H1 (cell line): ENCODE results near the gene FBXO17. TPM values are rescaled to one million over a fixed set of nuclear protein-coding genes. Genes with fewer than 3 reads are reported as not detected.
A peak's percentile ranks its signal among the peaks of the same experiment; 100 is the strongest.

Experiments used
- CTCF ChIA-PET: fragments of 300-600 bp; sonication (Branson Sonifier 250); formaldehyde crosslinking; loops from one replicate; lab custom pipeline; 2021; ENCODE audit not compliant: partially characterized antibody; lab: Charles Lee
- POLR2A ChIA-PET: fragments of 300-600 bp; sonication (Branson Sonifier 250); formaldehyde crosslinking; loops from one replicate; lab custom pipeline; 2021; ENCODE audit warnings: inconsistent platforms; ENCODE audit not compliant: partially characterized antibody; lab: Charles Lee
- DNase-seq, 2 experiments: peaks; one replicate each; pipeline versions ENCODE4 v3.0.0 to v3.0.0-alpha.2; 2010 to 2022; ENCODE audit warnings: low spot score in 2 of 2, low read depth in 1 of 2, mixed read lengths in 1 of 2
- FAIRE-seq: peaks from 2 replicates; lab custom pipeline; 2011; peaks lifted over from hg19 to GRCh38; lab: Jason Lieb, UNC
- H2AFZ ChIP-seq: 2 replicates; pipeline ENCODE4 v1.8.1; 2012; ENCODE audit warnings: low read length, inconsistent platforms
- H2AK5ac ChIP-seq: 2 replicates; pipeline ENCODE4 v1.6.1; 2013; ENCODE audit warnings: low read depth, low read length
- H2BK120ac ChIP-seq: replicated peaks from 2 replicates; pipeline ENCODE3; 2013; ENCODE audit warnings: low read depth, low read length, inconsistent platforms
- H2BK12ac ChIP-seq: 2 replicates; pipeline ENCODE4 v1.6.1; 2013; ENCODE audit warnings: low read depth, low read length
- H2BK15ac ChIP-seq: 2 replicates; pipeline ENCODE4 v1.6.1; 2013; ENCODE audit warnings: low read length
- H2BK20ac ChIP-seq: 2 replicates; pipeline ENCODE4 v1.6.1; 2013; ENCODE audit warnings: low read length
- H2BK5ac ChIP-seq: 2 replicates; pipeline ENCODE4 v1.6.1; 2013; ENCODE audit warnings: low read depth, low read length
- H3K14ac ChIP-seq: 2 replicates; pipeline ENCODE4 v1.6.1; 2013; ENCODE audit warnings: inconsistent platforms; ENCODE audit not compliant: insufficient read length
- H3K18ac ChIP-seq: 2 replicates; pipeline ENCODE4 v1.6.1; 2013; ENCODE audit warnings: low read length; ENCODE audit errors: extremely low read depth
- H3K23ac ChIP-seq: 2 replicates; pipeline ENCODE4 v1.6.1; 2013; ENCODE audit warnings: inconsistent platforms; ENCODE audit not compliant: insufficient read length
- H3K23me2 ChIP-seq: 2 replicates; pipeline ENCODE4 v1.6.1; 2013; ENCODE audit warnings: low read depth, low read length
- H3K27ac ChIP-seq: 2 replicates; pipeline ENCODE4 v1.6.1; 2011; ENCODE audit warnings: low read depth, low read length, inconsistent platforms
- H3K27me3 ChIP-seq, 4 experiments: replicated peaks in 1 of 4; 1 replicate in 1 of 4; 2 replicates in 3 of 4; pipeline versions ENCODE4 v1.6.1 to v1.8.1; 2011 to 2013; ENCODE audit warnings: low read length in 3 of 4, mild to moderate bottlenecking in 3 of 4, inconsistent platforms in 2 of 4, mixed read lengths in 2 of 4, moderate library complexity in 1 of 4; ENCODE audit not compliant: control insufficient read depth in 3 of 4, insufficient read depth in 3 of 4; ENCODE audit errors: extremely low read depth in 1 of 4
- H3K36me3 ChIP-seq, 4 experiments: 2 replicates each; pipeline versions ENCODE4 v1.6.1 to v1.8.1; 2011 to 2013; ENCODE audit warnings: mild to moderate bottlenecking in 4 of 4, low read length in 3 of 4, moderate library complexity in 2 of 4, control low read depth in 1 of 4, inconsistent platforms in 1 of 4; ENCODE audit not compliant: insufficient read depth in 4 of 4, control insufficient read depth in 2 of 4
- H3K4ac ChIP-seq: replicated peaks from 2 replicates; pipeline ENCODE3; 2013; ENCODE audit warnings: low read length, low read depth, mixed read lengths, inconsistent platforms; ENCODE audit not compliant: insufficient read length
- H3K4me1 ChIP-seq, 4 experiments: replicated peaks in 1 of 4; 1 replicate in 1 of 4; 2 replicates in 3 of 4; pipeline versions ENCODE4 v1.6.1 to v1.8.1; 2011 to 2013; ENCODE audit warnings: low read length in 3 of 4, inconsistent platforms in 2 of 4, mixed read lengths in 1 of 4; ENCODE audit not compliant: insufficient read depth in 4 of 4, control insufficient read depth in 3 of 4
- H3K4me2 ChIP-seq, 2 experiments: 2 replicates each; pipeline versions ENCODE4 v1.6.1 to v1.8.1; 2011 to 2013; ENCODE audit warnings: low read depth in 2 of 2, low read length in 2 of 2, control low read depth in 1 of 2, inconsistent platforms in 1 of 2, mild to moderate bottlenecking in 1 of 2; ENCODE audit not compliant: insufficient read depth in 1 of 2
- H3K4me3 ChIP-seq, 4 experiments: fragments of 200-600, 300-600 bp in 1 of 4; sonication (generic), shearing (Covaris generic), sonication (Bioruptor Twin) in 1 of 4; 2 replicates each; pipeline versions ENCODE4 v1.5.1 to v1.8.1; 2011 to 2016; ENCODE audit warnings: low read length in 4 of 4, low read depth in 3 of 4, control low read depth in 2 of 4, inconsistent platforms in 2 of 4, mild to moderate bottlenecking in 2 of 4, mixed read lengths in 1 of 4, moderate library complexity in 1 of 4; ENCODE audit not compliant: insufficient read depth in 2 of 4; ENCODE audit errors: extremely low read depth in 1 of 4
- H3K56ac ChIP-seq: replicated peaks from 2 replicates; pipeline ENCODE3; 2013; ENCODE audit warnings: low read depth, mild to moderate bottlenecking, mixed read lengths, low read length, inconsistent platforms; ENCODE audit not compliant: insufficient read length
- H3K79me1 ChIP-seq: 2 replicates; pipeline ENCODE4 v1.6.1; 2013; ENCODE audit warnings: low read depth, low read length, control low read depth
- H3K79me2 ChIP-seq, 2 experiments: 2 replicates each; pipeline versions ENCODE4 v1.6.1 to v1.8.1; 2012 to 2013; ENCODE audit warnings: low read length in 2 of 2, mild to moderate bottlenecking in 2 of 2, inconsistent platforms in 1 of 2; ENCODE audit not compliant: insufficient read depth in 2 of 2, control insufficient read depth in 1 of 2
- H3K9ac ChIP-seq, 4 experiments: replicated peaks in 1 of 4; 1 replicate in 1 of 4; 2 replicates in 3 of 4; pipeline versions ENCODE4 v1.6.1 to v1.8.1; 2011 to 2013; ENCODE audit warnings: low read depth in 3 of 4, low read length in 3 of 4, control low read depth in 2 of 4, mild to moderate bottlenecking in 2 of 4, moderate library complexity in 2 of 4, inconsistent platforms in 1 of 4; ENCODE audit errors: extremely low read depth in 1 of 4
- H3K9me3 ChIP-seq, 2 experiments: 2 replicates each; pipeline versions ENCODE4 v1.6.1 to v1.8.1; 2012 to 2013; ENCODE audit warnings: mild to moderate bottlenecking in 2 of 2, moderate library complexity in 2 of 2, control low read depth in 1 of 2, inconsistent platforms in 1 of 2, low read depth in 1 of 2, low read length in 1 of 2, mixed read lengths in 1 of 2; ENCODE audit not compliant: insufficient read depth in 2 of 2
- H4K20me1 ChIP-seq, 2 experiments: replicated peaks in 1 of 2; 2 replicates each; pipeline versions ENCODE3 to v1.8.1; 2011 to 2013; ENCODE audit warnings: inconsistent platforms in 2 of 2, low read length in 2 of 2, mild to moderate bottlenecking in 1 of 2; ENCODE audit not compliant: insufficient read depth in 2 of 2, control insufficient read depth in 1 of 2
- H4K5ac ChIP-seq: 2 replicates; pipeline ENCODE4 v1.6.1; 2013; ENCODE audit warnings: low read length, low read depth, mixed read lengths, inconsistent platforms; ENCODE audit not compliant: insufficient read length
- H4K8ac ChIP-seq: 2 replicates; pipeline ENCODE4 v1.8.0; 2013; ENCODE audit warnings: mild to moderate bottlenecking, moderate library complexity, low read length, inconsistent platforms; ENCODE audit not compliant: insufficient read depth; ENCODE audit errors: extremely low read depth
- H4K91ac ChIP-seq: replicated peaks from 2 replicates; pipeline ENCODE3; 2013; ENCODE audit warnings: low read length, mixed read lengths, inconsistent platforms; ENCODE audit not compliant: insufficient read length
- POLR2AphosphoS5 ChIP-seq: IDR thresholded peaks from 2 replicates; pipeline ENCODE4 v1.6.1; 2011; ENCODE audit warnings: low read depth, low read length
- WGBS, 2 experiments: shearing (Covaris generic) in 1 of 2; methylation state at CpG; one replicate each; pipeline versions ENCODE4 v1.1.6 to v1.1.7; 2013 to 2015; ENCODE audit warnings: low lambda C conversion rate in 2 of 2, mixed read lengths in 2 of 2, inconsistent platforms in 1 of 2, low coverage in 1 of 2, missing lambda C conversion rate in 1 of 2; ENCODE audit not compliant: insufficient replicate concordance in 2 of 2, insufficient coverage in 1 of 2, insufficient read length in 1 of 2; ENCODE audit errors: extremely low coverage in 1 of 2, missing lambda C conversion rate in 1 of 2; 5-methylcytosine and 5-hydroxymethylcytosine counted together
- polyA plus RNA-seq, 7 experiments: library from polyadenylated mRNA; depleted of rRNA in 3 of 7; stranded (reverse) in 5 of 7; unstranded in 2 of 7; fragments of >200 nt in 5 of 7; fragments of 200-250 nt in 2 of 7; gene quantifications; 1 replicate in 5 of 7; 2 replicates in 1 of 7; 4 replicates in 1 of 7; pipeline versions ENCODE4 v1.2.1 to v1.2.3, GENCODE V29; 2011 to 2013; ENCODE audit warnings: missing spikeins in 2 of 7, mixed read lengths in 2 of 7
- total RNA-seq: library from RNA; stranded (reverse); fragmentation: NEBNext Ultra II Directional; extraction: Animal tissue kit (Norgen Biotek cat#: 25700); gene quantifications from 2 replicates; pipeline ENCODE4 v1.2.1, GENCODE V29; 2021
- TF ChIP-seq, protein P1 (sequence below): IDR thresholded peaks from 2 replicates; pipeline ENCODE4 v1.6.1; 2012; ENCODE audit warnings: low read length, inconsistent platforms

Gene FBXO17
- total and polyA plus RNA-seq, 2 of the 8 experiments (the other 6 are each of a cell fraction or from before 2014, with no cell fraction given), result 11.7 to 15.3 TPM

DNA sequence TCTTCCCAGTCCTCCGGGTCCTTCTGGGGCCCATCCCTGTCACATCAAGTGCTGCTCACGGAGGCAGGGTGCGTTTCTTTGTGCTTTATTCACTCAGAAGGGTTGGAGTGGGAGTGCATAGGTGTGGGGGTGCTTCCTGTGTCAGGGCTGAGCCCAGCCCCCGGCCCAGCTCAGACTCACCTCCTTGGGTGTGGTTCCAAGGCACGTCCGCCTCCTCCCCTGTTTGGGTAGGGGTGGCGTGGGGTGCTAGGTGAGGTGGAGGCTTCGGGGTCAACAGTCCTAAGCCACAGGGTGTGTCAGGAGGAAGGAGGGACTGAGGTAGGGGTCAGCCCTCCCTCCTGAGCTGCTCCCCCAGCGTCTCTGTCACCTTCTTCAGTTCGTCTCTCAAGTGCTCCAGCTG lies 66.6 kb downstream of the FBXO17 start:
- H4K5ac ChIP-seq, result no peak overlapping the region
- H3K18ac ChIP-seq, result no peak overlapping the region
- H3K23ac ChIP-seq, result no peak overlapping the region
- no peak overlapping the region for H2BK12ac ChIP-seq
- no peaks in the 10 kb centered on the region for H3K79me1 ChIP-seq
- no peak overlapping the region for H3K4ac ChIP-seq
- no peaks in the 10 kb centered on the region; the same call in 1 of the 2 replicates for H3K23me2 ChIP-seq
- no peak overlapping the region for H4K91ac ChIP-seq
- no peak overlapping the region; the same call in 1 of the 2 replicates for H2BK15ac ChIP-seq
- ChIA-PET POLR2A (interaction anchor here (1.1 to 1.9 kb wide), 5 partner anchors 9 to 22 kb away, joined by 3 to 8 read pairs (median 5); partner anchors contain the start of genes MRPS12, NFKBIB, SARS2 and SIRT2), CTCF (interaction anchor here (1.2 to 2.1 kb wide), 4 partner anchors 8 to 43 kb away, joined by 3 to 10 read pairs (median 4); no protein-coding TSS in a partner anchor)
- no peak overlapping the region for H3K27ac ChIP-seq
- H2BK120ac ChIP-seq, result no peak overlapping the region
- H3K4me1 ChIP-seq, result peaks cover 0 to 8% (median 1%) of the 10 kb centered on the region in 4 experiments; a peak in 3 of 7 replicates
- H3K9ac ChIP-seq, result no peak overlapping the region
- H3K27me3 ChIP-seq, result no peaks in the 10 kb centered on the region; a peak in 1 of 7 replicates
- H3K14ac ChIP-seq, result no peak overlapping the region
- H3K79me2 ChIP-seq, result no peaks in the 10 kb centered on the region
- FAIRE-seq, result no peak
- peaks cover 0 to 6% of the 10 kb centered on the region in 2 experiments for H4K20me1 ChIP-seq
- H3K9me3 ChIP-seq, result no peaks in the 10 kb centered on the region; a peak in 1 of 4 replicates
- 0 out of 2 replicates have a peak overlapping the region, but pooled peaks have one; percentile 14 for H4K8ac ChIP-seq
- H2BK20ac ChIP-seq, result no peak overlapping the region
- DNase-seq, result no peak
- 0 out of 2 replicates have a peak, but pooled peaks have one; percentile 25 for TF ChIP-seq POLR2AphosphoS5
- TF ChIP-seq, protein P1, sequence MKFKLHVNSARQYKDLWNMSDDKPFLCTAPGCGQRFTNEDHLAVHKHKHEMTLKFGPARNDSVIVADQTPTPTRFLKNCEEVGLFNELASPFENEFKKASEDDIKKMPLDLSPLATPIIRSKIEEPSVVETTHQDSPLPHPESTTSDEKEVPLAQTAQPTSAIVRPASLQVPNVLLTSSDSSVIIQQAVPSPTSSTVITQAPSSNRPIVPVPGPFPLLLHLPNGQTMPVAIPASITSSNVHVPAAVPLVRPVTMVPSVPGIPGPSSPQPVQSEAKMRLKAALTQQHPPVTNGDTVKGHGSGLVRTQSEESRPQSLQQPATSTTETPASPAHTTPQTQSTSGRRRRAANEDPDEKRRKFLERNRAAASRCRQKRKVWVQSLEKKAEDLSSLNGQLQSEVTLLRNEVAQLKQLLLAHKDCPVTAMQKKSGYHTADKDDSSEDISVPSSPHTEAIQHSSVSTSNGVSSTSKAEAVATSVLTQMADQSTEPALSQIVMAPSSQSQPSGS, result no peak
- no peak overlapping the region for H3K4me3 ChIP-seq
- no peak overlapping the region; the same call in 1 of the 2 replicates for H2BK5ac ChIP-seq
- no peak overlapping the region for H3K4me2 ChIP-seq
- H2AK5ac ChIP-seq, result no peak overlapping the region
- no peak overlapping the region for H2AFZ ChIP-seq
- WGBS, 2 experiments, result 92% methylated on average over 8 of the region's 10 CpGs; no CpG with 5 or more reads in 1 of the 2 experiments
- H3K36me3 ChIP-seq, result peaks cover 0 to 15% (median 1%) of the 10 kb centered on the region in 4 experiments; a peak in 3 of 8 replicates
- H3K56ac ChIP-seq, result no peak overlapping the region
